Heart left ventricle (tissue), 13 donors: Measurements from ENCODE around the gene RAVER1.

ENCODE experiments used
- POLR2A ChIP-seq, 2 donors: fragments of 450-650 bp; IDR thresholded peaks; one replicate each; pipeline ENCODE4 v1.6.1; 2017; ENCODE audit warnings: antibody characterized with exemption in 2 of 2, mild to moderate bottlenecking in 2 of 2, moderate library complexity in 2 of 2
- TF ChIP-seq, protein P1 (sequence below), 12 donors: fragments of 200-600 bp; sonication (generic) in 4 of 12; IDR thresholded peaks; one replicate each; pipeline versions ENCODE4 v1.5.0 to v1.8.0; 2018 to 2022; ENCODE audit warnings: antibody characterized with exemption in 12 of 12, mild to moderate bottlenecking in 5 of 12
- donor health status: ischemic (EF 13 %, LVEDD 7.1; RV severe dilation, severe dysfunction).
- donor health status: DM: no; HTN: yes; CAD: no.
- donor health status: DM: no; HTN: no; CAD: no.
- donor health status: ischemic (EF 25% LVEDD 6.9; RV normal size, moderate dysfunction).
- donor health status: ischemic (EF 25% LVEDD 5.7; RV mildly dilated, moderate dysfunction).
- donor health status: ischemic (EF 35%, LVEDD 5.7; RV mildly dilated, moderate dysfunction).
- donor health status: nonischemic (EF 11% LVEDD 7.7; RV severe dilation, severe dysfunction).
- donor health status: DM: yes; HTN: yes; CAD: no.
- donor health status: PGD.
- donor health status: ischemic (EF 29% LVEDD 5.4; RV normal size, mild dysfunction).
- donor health status: nonischemic (EF 23%, LVEDD 6.1; RV moderate dilation, normal function).

- TF ChIP-seq POLR2A (IDR thresholded peaks at IDR 0.05) = no peak
- TF ChIP-seq, protein P1, sequence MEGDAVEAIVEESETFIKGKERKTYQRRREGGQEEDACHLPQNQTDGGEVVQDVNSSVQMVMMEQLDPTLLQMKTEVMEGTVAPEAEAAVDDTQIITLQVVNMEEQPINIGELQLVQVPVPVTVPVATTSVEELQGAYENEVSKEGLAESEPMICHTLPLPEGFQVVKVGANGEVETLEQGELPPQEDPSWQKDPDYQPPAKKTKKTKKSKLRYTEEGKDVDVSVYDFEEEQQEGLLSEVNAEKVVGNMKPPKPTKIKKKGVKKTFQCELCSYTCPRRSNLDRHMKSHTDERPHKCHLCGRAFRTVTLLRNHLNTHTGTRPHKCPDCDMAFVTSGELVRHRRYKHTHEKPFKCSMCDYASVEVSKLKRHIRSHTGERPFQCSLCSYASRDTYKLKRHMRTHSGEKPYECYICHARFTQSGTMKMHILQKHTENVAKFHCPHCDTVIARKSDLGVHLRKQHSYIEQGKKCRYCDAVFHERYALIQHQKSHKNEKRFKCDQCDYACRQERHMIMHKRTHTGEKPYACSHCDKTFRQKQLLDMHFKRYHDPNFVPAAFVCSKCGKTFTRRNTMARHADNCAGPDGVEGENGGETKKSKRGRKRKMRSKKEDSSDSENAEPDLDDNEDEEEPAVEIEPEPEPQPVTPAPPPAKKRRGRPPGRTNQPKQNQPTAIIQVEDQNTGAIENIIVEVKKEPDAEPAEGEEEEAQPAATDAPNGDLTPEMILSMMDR (IDR thresholded peaks at IDR 0.05) = peak; percentile 94 to 98 (median 96)
Observed at GRCh38 chr19:10269333-10270179, 63.8 kb downstream of the RAVER1 start.
